Activated CD8-positive, alpha-beta T cell treated with anti-CD3 and anti-CD28 coated beads for 36 hours (primary cell): ENCODE results near the gene FRY. TPM values are rescaled to one million over a fixed set of nuclear protein-coding genes. Genes with fewer than 3 reads are reported as not detected.

ENCODE experiments used
- ATAC-seq: fragments of 200-7000 bp; cut with Tn5 transposase; one replicate; pipeline ENCODE4 v1.10.0; 2021; ENCODE audit warnings: mild to moderate bottlenecking, moderate library complexity
- CTCF ChIA-PET: fragments of 350-600 bp; sonication (Branson Sonifier 250); formaldehyde crosslinking; loops from one replicate; lab custom pipeline; 2021; ENCODE audit warnings: antibody characterized with exemption; lab: Charles Lee
- POLR2A ChIA-PET: fragments of 350-600 bp; sonication (Branson Sonifier 250); formaldehyde crosslinking; loops from one replicate; lab custom pipeline; 2021; ENCODE audit warnings: antibody characterized with exemption; lab: Charles Lee
- DNase-seq: peaks from one replicate; pipeline ENCODE4 v3.0.0-alpha.2; 2020
- H3K27ac Mint-ChIP-seq: one replicate; pipeline ENCODE4 v1.8.0; 2021; ENCODE audit warnings: mild to moderate bottlenecking, mixed read lengths
- H3K27me3 Mint-ChIP-seq: one replicate; pipeline ENCODE4 v1.8.0; 2021; ENCODE audit warnings: mixed read lengths
- H3K36me3 Mint-ChIP-seq: one replicate; pipeline ENCODE4 v1.8.0; 2021; ENCODE audit warnings: low read depth, mixed read lengths
- H3K4me1 Mint-ChIP-seq: one replicate; pipeline ENCODE4 v1.8.0; 2021; ENCODE audit warnings: low read depth, mixed read lengths
- H3K4me3 Mint-ChIP-seq: one replicate; pipeline ENCODE4 v1.8.0; 2021; ENCODE audit warnings: mild to moderate bottlenecking, moderate library complexity, mixed read lengths
- H3K9me3 Mint-ChIP-seq: one replicate; pipeline ENCODE4 v1.8.0; 2021; ENCODE audit warnings: mixed read lengths
- intact Hi-C: fragments of 100-400 bp; cut with micrococcal nuclease; formaldehyde crosslinking; loops from one replicate; pipeline ENCODE4 v1.10.0; 2022
- total RNA-seq, 2 experiments: library from RNA; stranded (reverse); gene quantifications; one replicate each; pipeline ENCODE4 v1.2.3, GENCODE V29; 2021
- TF ChIP-seq, protein P1 (sequence below): fragments of 200-600 bp; IDR thresholded peaks from one replicate; pipeline ENCODE4 v1.8.0; 2022; ENCODE audit warnings: antibody characterized with exemption, mild to moderate bottlenecking

FRY gene
- total RNA-seq, 2 experiments from 2014 or later: 0.58 to 0.68 TPM

DNA sequence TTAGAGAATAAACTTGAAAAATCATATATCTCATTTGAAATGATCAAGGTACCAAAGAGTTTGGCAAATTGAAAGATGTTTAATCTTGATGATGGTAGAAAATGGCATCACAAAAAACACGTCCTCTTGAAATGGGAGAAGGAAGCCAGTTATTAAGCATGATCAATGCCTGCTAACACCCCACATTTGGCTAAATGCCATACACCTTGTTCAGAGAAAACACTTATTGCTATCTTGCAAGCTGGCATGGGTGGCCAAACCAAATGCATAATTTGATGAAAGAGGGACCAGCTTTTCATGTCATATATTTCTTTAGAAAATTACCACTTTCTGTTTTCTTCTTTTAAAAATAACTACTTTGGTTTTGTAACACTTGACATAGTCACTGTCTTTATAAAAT is 142.3 kb downstream of the FRY start:
- no peak overlapping the region for H3K4me3 Mint-ChIP-seq
- intact Hi-C loops: no loop called here
- ChIA-PET POLR2A (no interaction called here), CTCF (interaction anchor here (4.8 kb wide), 1 partner anchor 9 kb away, joined by 26 read pairs; no protein-coding TSS in a partner anchor)
- no peak for DNase-seq
- no peak for ATAC-seq
- TF ChIP-seq, protein P1, sequence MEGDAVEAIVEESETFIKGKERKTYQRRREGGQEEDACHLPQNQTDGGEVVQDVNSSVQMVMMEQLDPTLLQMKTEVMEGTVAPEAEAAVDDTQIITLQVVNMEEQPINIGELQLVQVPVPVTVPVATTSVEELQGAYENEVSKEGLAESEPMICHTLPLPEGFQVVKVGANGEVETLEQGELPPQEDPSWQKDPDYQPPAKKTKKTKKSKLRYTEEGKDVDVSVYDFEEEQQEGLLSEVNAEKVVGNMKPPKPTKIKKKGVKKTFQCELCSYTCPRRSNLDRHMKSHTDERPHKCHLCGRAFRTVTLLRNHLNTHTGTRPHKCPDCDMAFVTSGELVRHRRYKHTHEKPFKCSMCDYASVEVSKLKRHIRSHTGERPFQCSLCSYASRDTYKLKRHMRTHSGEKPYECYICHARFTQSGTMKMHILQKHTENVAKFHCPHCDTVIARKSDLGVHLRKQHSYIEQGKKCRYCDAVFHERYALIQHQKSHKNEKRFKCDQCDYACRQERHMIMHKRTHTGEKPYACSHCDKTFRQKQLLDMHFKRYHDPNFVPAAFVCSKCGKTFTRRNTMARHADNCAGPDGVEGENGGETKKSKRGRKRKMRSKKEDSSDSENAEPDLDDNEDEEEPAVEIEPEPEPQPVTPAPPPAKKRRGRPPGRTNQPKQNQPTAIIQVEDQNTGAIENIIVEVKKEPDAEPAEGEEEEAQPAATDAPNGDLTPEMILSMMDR: no peak
- H3K36me3 Mint-ChIP-seq: no peaks in the 10 kb centered on the region
- H3K27me3 Mint-ChIP-seq: no peaks in the 10 kb centered on the region
- H3K27ac Mint-ChIP-seq: no peak overlapping the region
- H3K9me3 Mint-ChIP-seq: no peaks in the 10 kb centered on the region
- H3K4me1 Mint-ChIP-seq: no peaks in the 10 kb centered on the region

DNA sequence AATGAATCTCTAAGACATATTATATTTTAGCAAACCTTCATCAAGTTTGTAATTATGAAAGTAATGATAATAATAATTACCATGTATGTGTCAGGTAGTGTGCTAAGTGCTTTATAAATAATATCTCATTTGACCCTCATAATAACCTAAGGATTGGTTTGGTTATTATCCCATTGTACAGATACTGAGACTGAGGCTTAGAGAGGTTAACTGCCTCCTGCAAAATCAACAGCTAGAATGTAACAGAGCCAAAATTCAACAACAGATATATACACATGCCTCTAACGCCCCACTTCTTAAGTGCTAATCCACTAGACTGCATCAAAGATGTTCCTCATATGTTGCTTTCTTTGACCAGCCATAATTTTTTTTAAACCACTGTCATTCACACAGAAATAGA is 142.8 kb downstream of the FRY start:
- no peak overlapping the region for H3K4me3 Mint-ChIP-seq
- TF ChIP-seq, protein P1: no peak
- no peaks in the 10 kb centered on the region for H3K36me3 Mint-ChIP-seq

DNA sequence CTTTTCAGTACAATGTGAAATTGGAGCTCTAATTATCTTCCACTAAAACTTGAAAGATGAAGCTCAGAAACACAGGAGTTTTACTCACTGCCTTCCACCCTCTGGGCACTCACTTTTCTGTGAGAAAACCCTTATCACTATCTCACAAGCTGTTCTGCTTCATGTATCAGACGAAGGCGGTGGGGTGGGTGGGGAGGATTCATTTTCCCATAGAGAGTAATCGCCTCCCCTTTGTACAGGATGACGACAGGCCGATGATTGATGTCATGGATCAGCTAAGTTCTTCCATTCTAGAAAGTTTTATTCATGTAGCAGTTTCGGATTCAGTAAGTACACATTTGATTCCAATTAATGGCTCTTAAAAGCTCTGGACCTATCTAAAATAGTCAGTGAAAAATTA is 143.7 kb downstream of the FRY start:
- Mint-ChIP-seq H3K27ac (no peak overlapping the region), H3K4me3 (no peak overlapping the region), H3K36me3 (no peaks in the 10 kb centered on the region), H3K9me3 (no peaks in the 10 kb centered on the region), H3K27me3 (no peaks in the 10 kb centered on the region), H3K4me1 (no peaks in the 10 kb centered on the region)
- ChIA-PET CTCF (interaction anchor here (4.8 kb wide), 1 partner anchor 10 kb away, joined by 26 read pairs; no protein-coding TSS in a partner anchor), POLR2A (no interaction called here)
- DNase-seq (no peak), ATAC-seq (no peak)
- intact Hi-C loops: no loop called here
- TF ChIP-seq, protein P1: no peak

More for the DNA sequence above, 142.8 kb downstream of the FRY start:
- Mint-ChIP-seq H3K27me3 (no peaks in the 10 kb centered on the region), H3K9me3 (no peaks in the 10 kb centered on the region), H3K27ac (no peak overlapping the region), H3K4me1 (no peaks in the 10 kb centered on the region)
- ATAC-seq (no peak), DNase-seq (no peak)
- intact Hi-C loops: no loop called here
- CTCF ChIA-PET: interaction anchor here (4.8 kb wide), 1 partner anchor 9 kb away, joined by 26 read pairs; no protein-coding TSS in a partner anchor
- POLR2A ChIA-PET: no interaction called here

DNA sequence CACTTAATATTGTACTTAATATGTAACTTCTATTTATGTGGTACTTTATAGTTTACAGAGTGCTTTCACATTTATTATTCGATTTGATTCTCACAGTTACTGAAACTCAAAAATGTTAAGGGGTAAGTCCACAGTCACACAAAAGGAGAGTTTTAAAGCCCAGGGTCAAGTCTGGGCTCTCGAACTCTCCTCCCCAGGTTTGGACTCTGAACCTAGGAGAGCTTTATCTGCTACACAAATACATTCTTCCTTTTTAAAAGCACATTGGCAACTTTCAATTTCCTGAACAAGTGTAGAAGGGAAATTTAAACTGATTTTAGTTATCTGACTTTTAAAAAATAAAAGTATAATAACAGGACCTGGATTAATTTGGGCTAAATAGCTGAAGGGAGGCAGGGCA is 144.4 kb downstream of the FRY start:
- Mint-ChIP-seq H3K27me3 (no peaks in the 10 kb centered on the region), H3K9me3 (no peaks in the 10 kb centered on the region), H3K36me3 (no peaks in the 10 kb centered on the region), H3K27ac (no peak overlapping the region), H3K4me3 (no peak overlapping the region), H3K4me1 (no peaks in the 10 kb centered on the region)
- no peak for ATAC-seq
- TF ChIP-seq, protein P1: no peak
- intact Hi-C loops: no loop called here
- CTCF ChIA-PET: interaction anchor here (4.8 kb wide), 1 partner anchor 11 kb away, joined by 26 read pairs; no protein-coding TSS in a partner anchor
- POLR2A ChIA-PET: no interaction called here
- DNase-seq: no peak

DNA sequence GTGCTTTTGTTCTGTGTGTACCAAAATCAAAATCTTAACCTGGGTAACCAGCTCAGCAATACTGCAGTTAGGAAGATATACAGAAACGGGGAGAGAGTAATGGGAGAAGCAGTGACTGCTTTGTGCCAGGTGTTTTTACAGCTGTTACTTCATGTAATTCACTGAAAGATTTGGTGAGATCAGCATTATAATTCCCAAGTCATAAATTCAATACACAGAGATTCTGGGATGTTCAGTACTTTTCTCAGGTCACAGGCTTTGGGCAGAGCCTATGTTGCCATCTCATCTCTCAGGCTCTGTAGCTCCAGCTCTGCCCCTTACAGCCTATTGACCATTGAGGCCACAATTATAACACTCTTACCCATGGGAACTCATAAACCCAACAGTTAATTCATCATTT is 145.1 kb downstream of the FRY start:
- ChIA-PET CTCF (interaction anchor here (1.2 to 4.8 kb wide), 2 partner anchors 12 to 70 kb away, joined by 3 to 26 read pairs; no protein-coding TSS in a partner anchor), POLR2A (no interaction called here)
- ATAC-seq (no peak), DNase-seq (no peak)
- Mint-ChIP-seq H3K4me1 (no peaks in the 10 kb centered on the region), H3K9me3 (no peaks in the 10 kb centered on the region), H3K27ac (no peak overlapping the region), H3K4me3 (no peak overlapping the region), H3K27me3 (no peaks in the 10 kb centered on the region), H3K36me3 (no peaks in the 10 kb centered on the region)
- intact Hi-C loops: no loop called here
- TF ChIP-seq, protein P1: no peak
